Nephron progenitor cell (in vitro differentiated cells): Measurements from ENCODE around the gene MSL1.
A peak's percentile ranks its signal among the peaks of the same experiment; 100 is the strongest.

Source experiments
- DNase-seq: peaks from one replicate; pipeline ENCODE4 v3.0.0; 2021
- H3K27ac Mint-ChIP-seq: 2 replicates; pipeline ENCODE4 v1.8.0; 2021; ENCODE audit warnings: mild to moderate bottlenecking, moderate library complexity, mixed read lengths
- H3K27me3 Mint-ChIP-seq: 2 replicates; pipeline ENCODE4 v1.8.0; 2021; ENCODE audit warnings: mild to moderate bottlenecking, low read depth, mixed read lengths; ENCODE audit not compliant: poor library complexity
- H3K36me3 Mint-ChIP-seq: 2 replicates; pipeline ENCODE4 v1.8.0; 2021; ENCODE audit warnings: low read depth, mixed read lengths
- H3K4me1 Mint-ChIP-seq: 2 replicates; pipeline ENCODE4 v1.8.0; 2021; ENCODE audit warnings: mixed read lengths
- H3K4me3 Mint-ChIP-seq: 2 replicates; pipeline ENCODE4 v1.8.0; 2021; ENCODE audit warnings: mild to moderate bottlenecking, moderate library complexity, mixed read lengths
- H3K9me3 Mint-ChIP-seq: 2 replicates; pipeline ENCODE4 v1.8.0; 2021; ENCODE audit warnings: mild to moderate bottlenecking, moderate library complexity, mixed read lengths
- CTCF ChIP-seq: fragments of 200-600 bp; sonication (generic); IDR thresholded peaks from 2 replicates; pipeline ENCODE4 v1.5.0; 2021; ENCODE audit warnings: antibody characterized with exemption

Gene MSL1

GRCh38 chr17:40090237-40091119 lies 31.3 kb upstream of the MSL1 start:
- H3K27ac Mint-ChIP-seq: no peak overlapping the region
- no peak for TF ChIP-seq CTCF
- H3K27me3 Mint-ChIP-seq: no peaks in the 10 kb centered on the region
- H3K9me3 Mint-ChIP-seq: no peaks in the 10 kb centered on the region
- DNase-seq: no peak
- H3K36me3 Mint-ChIP-seq: peaks cover 30% of the 10 kb centered on the region
- peak overlapping the region; percentile 63 for H3K4me3 Mint-ChIP-seq
- peaks cover 69% of the 10 kb centered on the region for H3K4me1 Mint-ChIP-seq

- Mint-ChIP-seq H3K27ac (no peak overlapping the region), H3K36me3 (peaks cover 37% of the 10 kb centered on the region), H3K27me3 (no peaks in the 10 kb centered on the region), H3K4me3 (no peak overlapping the region), H3K4me1 (peaks cover 76% of the 10 kb centered on the region), H3K9me3 (no peaks in the 10 kb centered on the region)
- TF ChIP-seq CTCF: no peak
- no peak for DNase-seq
Measured at GRCh38 chr17:40091691-40092397, 29.9 kb upstream of the MSL1 start.

- TF ChIP-seq CTCF: no peak
- DNase-seq: no peak
- Mint-ChIP-seq H3K4me1 (peaks cover 83% of the 10 kb centered on the region), H3K4me3 (no peak overlapping the region), H3K36me3 (peaks cover 33% of the 10 kb centered on the region), H3K9me3 (no peaks in the 10 kb centered on the region), H3K27me3 (no peaks in the 10 kb centered on the region), H3K27ac (peak overlapping the region; percentile 59)
Measured at GRCh38 chr17:40092581-40092980, 29.2 kb upstream of the MSL1 start.

GRCh38 chr17:40093005-40093579 lies 28.7 kb upstream of the MSL1 start:
- peak; percentile 46 for DNase-seq
- H3K27ac Mint-ChIP-seq: peak overlapping the region; percentile 91
- H3K4me3 Mint-ChIP-seq: peak overlapping the region; percentile 13
- no peak for TF ChIP-seq CTCF
- H3K4me1 Mint-ChIP-seq: peaks cover 86% of the 10 kb centered on the region
- no peaks in the 10 kb centered on the region for H3K9me3 Mint-ChIP-seq
- H3K27me3 Mint-ChIP-seq: no peaks in the 10 kb centered on the region
- H3K36me3 Mint-ChIP-seq: peaks cover 33% of the 10 kb centered on the region

- Mint-ChIP-seq H3K27ac (peak overlapping the region; percentile 91), H3K4me1 (peaks cover 86% of the 10 kb centered on the region), H3K36me3 (peaks cover 33% of the 10 kb centered on the region), H3K27me3 (no peaks in the 10 kb centered on the region), H3K9me3 (no peaks in the 10 kb centered on the region), H3K4me3 (peak overlapping the region; percentile 13)
- DNase-seq: no peak
- no peak for TF ChIP-seq CTCF
Measured at GRCh38 chr17:40093580-40094201, 28.1 kb upstream of the MSL1 start.
